Subcutaneous abdominal adipose tissue (tissue), 5 donors: ENCODE data around the gene P2RX2.
A peak's percentile ranks its signal among the peaks of the same experiment; 100 is the strongest.

Experiments used
- H3K27ac ChIP-seq: one replicate; pipeline ENCODE4 v1.7.0; 2013; ENCODE audit warnings: low read depth, mild to moderate bottlenecking, inconsistent platforms, low read length, moderate library complexity
- H3K27me3 ChIP-seq, 5 donors: one replicate each; pipeline ENCODE4 v1.7.0; 2013; ENCODE audit warnings: low read length in 5 of 5, inconsistent platforms in 1 of 5; ENCODE audit not compliant: control insufficient read depth in 5 of 5, insufficient read depth in 4 of 5
- H3K36me3 ChIP-seq, 5 donors: one replicate each; pipeline ENCODE4 v1.7.0; 2013; ENCODE audit warnings: low read length in 5 of 5; ENCODE audit not compliant: control insufficient read depth in 5 of 5, insufficient read depth in 5 of 5
- H3K4me1 ChIP-seq, 5 donors: one replicate each; pipeline ENCODE4 v1.7.0; 2013; ENCODE audit warnings: low read length in 5 of 5, mild to moderate bottlenecking in 3 of 5, moderate library complexity in 1 of 5; ENCODE audit not compliant: control insufficient read depth in 5 of 5, insufficient read depth in 5 of 5
- H3K4me3 ChIP-seq, 5 donors: one replicate each; pipeline ENCODE4 v1.7.0; 2013; ENCODE audit warnings: low read length in 5 of 5, low read depth in 1 of 5
- H3K9ac ChIP-seq, 5 donors: one replicate each; pipeline ENCODE4 v1.7.0; 2013; ENCODE audit warnings: low read length in 5 of 5, mild to moderate bottlenecking in 4 of 5, moderate library complexity in 3 of 5
- H3K9me3 ChIP-seq, 5 donors: one replicate each; pipeline ENCODE4 v1.7.0; 2013; ENCODE audit warnings: low read length in 5 of 5; ENCODE audit not compliant: control insufficient read depth in 5 of 5
- donor health status: healthy.
- donor health status: healthy.
- donor health status: healthy.
- donor health status: healthy.
- donor health status: healthy.

The P2RX2 gene

DNA sequence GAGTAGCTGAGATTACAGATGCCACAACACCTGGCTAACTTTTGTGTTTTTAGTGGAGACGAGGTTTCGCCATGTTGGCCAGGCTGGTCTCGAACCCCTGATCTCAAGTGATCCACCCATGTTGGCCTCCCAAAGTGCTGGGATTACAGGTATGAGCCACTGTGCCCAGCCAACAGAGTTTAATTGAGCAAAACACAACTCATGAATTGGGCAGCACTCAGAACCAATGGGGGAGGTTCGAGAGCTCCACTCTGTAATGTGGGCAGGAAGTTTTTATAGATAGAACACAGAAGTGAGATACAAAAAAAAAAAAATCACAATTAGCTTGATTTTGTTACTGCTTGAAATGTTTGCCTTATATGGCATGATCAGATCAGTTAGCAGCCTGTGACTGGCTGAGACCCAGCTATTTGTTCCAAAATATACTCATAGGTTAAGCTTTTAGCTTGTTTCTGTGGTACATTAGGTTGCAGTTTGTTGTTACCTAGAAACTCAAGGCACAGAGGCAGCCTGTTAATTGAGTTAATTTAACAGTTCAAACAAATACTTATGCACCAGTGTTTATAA is 1.4 kb upstream of the P2RX2 start:
- Histone ChIP-seq H3K27ac (no peak overlapping the region), H3K4me1 (peaks cover 0 to 10% (median 4%) of the 10 kb centered on the region in 5 donors), H3K9me3 (peaks cover 0 to 13% (median 5%) of the 10 kb centered on the region in 5 donors), H3K27me3 (peaks cover 31 to 59% (median 45%) of the 10 kb centered on the region in 5 donors), H3K36me3 (no peaks in the 10 kb centered on the region), H3K9ac (no peak overlapping the region), H3K4me3 (no peak overlapping the region)

DNA sequence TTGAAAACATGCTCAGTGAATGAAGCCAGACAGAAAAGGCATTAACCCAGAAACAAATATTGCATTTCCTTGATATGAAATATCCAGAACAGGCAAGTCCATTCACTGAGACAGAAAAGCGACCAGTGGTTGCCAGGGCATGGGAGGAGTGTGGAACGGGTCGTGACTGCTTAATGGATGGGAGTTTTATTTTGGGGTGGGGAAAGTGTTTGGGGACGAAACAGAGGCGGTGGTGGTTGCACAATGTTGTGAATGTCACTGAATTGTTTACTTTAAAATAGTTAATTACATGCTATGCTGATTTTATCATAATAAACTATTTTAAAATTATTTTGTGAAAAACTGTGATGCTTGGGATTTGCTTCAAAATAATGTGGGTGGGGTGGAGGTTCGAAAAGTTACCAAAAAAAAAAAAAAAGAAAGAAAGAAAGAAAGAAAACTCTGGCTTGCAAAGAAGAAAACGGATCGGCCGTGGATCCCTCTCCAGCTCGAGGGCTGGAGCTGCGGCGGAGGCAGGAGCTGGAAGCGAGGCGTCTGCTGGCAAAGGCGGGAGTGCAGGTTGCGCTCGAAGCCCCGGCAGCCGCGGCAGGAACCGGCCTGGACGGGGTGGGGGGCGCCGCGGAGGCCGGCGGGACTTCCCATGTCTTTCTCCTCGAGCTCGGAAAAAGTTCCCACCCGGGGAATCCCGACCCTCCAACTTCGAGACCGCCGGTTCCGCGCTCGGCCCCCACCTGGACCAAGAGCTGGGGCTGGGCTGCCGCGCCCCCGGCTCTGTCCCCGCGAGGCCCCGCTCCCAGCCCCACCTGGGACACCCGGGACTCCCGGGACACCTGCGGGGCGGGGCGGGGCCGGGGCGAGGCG is 524 bp upstream of the P2RX2 start:
- H3K4me1 ChIP-seq = peaks cover 5 to 18% (median 9%) of the 10 kb centered on the region in 5 donors
- H3K27me3 ChIP-seq = peaks cover 31 to 59% (median 45%) of the 10 kb centered on the region in 5 donors
- peaks cover 0 to 13% (median 5%) of the 10 kb centered on the region in 5 donors for H3K9me3 ChIP-seq
- no peak overlapping the region for H3K4me3 ChIP-seq
- H3K27ac ChIP-seq = no peak overlapping the region
- no peaks in the 10 kb centered on the region for H3K36me3 ChIP-seq
- no peak overlapping the region for H3K9ac ChIP-seq

DNA sequence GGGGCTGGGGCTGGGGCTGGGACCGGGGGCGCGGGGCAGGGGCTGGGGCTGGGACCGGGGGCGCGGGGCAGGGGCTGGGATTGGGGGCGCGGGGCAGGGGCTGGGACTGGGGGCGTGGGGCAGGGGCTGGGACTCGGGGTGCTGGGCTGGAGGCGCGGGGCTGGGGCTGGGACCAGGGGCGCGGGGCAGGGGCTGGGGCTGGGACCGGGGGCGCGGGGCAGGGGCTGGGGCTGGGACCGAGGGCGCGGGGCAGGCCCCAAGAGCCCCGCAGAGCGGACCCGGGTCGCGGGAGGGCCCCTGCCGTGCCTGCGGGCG is 452 bp downstream of the P2RX2 start:
- Histone ChIP-seq H3K9ac (no peak overlapping the region), H3K27ac (no peak overlapping the region), H3K4me3 (no peak overlapping the region), H3K27me3 (peaks cover 31 to 59% (median 45%) of the 10 kb centered on the region in 5 donors), H3K4me1 (peaks cover 6 to 19% (median 11%) of the 10 kb centered on the region in 5 donors), H3K9me3 (peaks cover 0 to 13% (median 5%) of the 10 kb centered on the region in 5 donors), H3K36me3 (peaks cover 0 to 5% (median 2%) of the 10 kb centered on the region in 5 donors)

DNA sequence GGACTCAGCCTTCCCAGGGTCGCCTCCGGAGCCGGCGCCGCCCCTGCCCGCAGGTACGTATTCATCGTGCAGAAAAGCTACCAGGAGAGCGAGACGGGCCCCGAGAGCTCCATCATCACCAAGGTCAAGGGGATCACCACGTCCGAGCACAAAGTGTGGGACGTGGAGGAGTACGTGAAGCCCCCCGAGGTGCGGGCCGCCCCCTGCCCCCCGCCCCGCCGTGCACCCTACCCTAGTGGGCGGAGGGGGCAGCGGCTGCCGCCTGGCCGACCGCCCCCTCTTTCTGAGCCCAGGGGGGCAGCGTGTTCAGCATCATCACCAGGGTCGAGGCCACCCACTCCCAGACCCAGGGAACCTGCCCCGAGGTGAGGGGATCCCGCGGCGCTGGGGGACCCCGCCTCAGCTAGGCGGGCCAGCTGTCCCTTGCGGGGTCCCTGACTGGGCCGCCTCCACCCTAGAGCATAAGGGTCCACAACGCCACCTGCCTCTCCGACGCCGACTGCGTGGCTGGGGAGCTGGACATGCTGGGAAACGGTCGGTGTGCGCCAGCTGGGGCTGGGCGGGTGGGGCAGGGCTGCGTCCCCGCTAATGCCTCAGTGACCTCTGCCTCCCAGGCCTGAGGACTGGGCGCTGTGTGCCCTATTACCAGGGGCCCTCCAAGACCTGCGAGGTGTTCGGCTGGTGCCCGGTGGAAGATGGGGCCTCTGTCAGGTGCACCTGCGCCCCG is 973 bp downstream of the P2RX2 start:
- peaks cover 0 to 13% (median 5%) of the 10 kb centered on the region in 5 donors for H3K9me3 ChIP-seq
- H3K27me3 ChIP-seq = peaks cover 31 to 59% (median 45%) of the 10 kb centered on the region in 5 donors
- H3K4me1 ChIP-seq = peaks cover 6 to 19% (median 11%) of the 10 kb centered on the region in 5 donors
- H3K27ac ChIP-seq = no peak overlapping the region
- no peak overlapping the region for H3K4me3 ChIP-seq
- no peak overlapping the region for H3K9ac ChIP-seq
- H3K36me3 ChIP-seq = peaks cover 0 to 10% (median 7%) of the 10 kb centered on the region in 5 donors

DNA sequence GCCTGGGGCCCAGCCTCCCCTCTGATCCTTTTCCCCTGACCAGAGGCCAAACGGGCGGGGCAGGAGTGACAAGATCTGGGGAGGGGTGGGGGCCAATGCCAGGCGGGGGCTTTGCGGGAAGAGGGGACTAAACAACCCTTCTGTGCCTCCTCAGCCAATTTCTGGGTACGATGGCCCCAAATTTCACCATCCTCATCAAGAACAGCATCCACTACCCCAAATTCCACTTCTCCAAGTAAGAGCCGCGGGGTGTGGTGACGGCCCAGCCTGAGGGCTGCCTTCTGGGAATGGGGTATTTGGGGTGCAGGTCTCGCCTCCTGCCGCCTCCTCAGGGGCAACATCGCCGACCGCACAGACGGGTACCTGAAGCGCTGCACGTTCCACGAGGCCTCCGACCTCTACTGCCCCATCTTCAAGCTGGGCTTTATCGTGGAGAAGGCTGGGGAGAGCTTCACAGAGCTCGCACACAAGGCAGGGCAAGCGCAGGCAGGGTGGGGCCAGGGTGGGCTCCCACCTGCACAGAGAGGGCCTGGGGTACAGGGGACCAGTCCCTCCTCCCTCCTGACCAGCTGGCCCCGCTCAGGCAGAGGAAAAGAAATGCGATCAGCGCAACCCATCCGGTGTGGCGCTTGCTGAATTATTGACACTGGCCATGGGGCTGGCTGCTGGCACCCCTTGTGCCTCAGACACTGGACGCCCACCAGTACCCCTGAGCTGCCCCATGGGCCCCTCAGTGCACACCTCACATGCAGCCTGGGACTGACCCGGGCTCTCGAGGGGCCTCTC is 1.7 kb downstream of the P2RX2 start:
- Histone ChIP-seq H3K9ac (no peak overlapping the region), H3K27me3 (peaks cover 28 to 55% (median 43%) of the 10 kb centered on the region in 5 donors), H3K9me3 (peaks cover 0 to 13% (median 5%) of the 10 kb centered on the region in 5 donors)

GRCh38 chr12:132620899-132621656 is 2.5 kb downstream of the P2RX2 start:
- Histone ChIP-seq H3K9ac (no peak overlapping the region), H3K36me3 (peaks cover 0 to 26% (median 22%) of the 10 kb centered on the region in 5 donors), H3K27me3 (peaks cover 20 to 48% (median 35%) of the 10 kb centered on the region in 5 donors), H3K4me3 (no peak overlapping the region), H3K27ac (no peak overlapping the region), H3K9me3 (peaks cover 0 to 13% (median 5%) of the 10 kb centered on the region in 5 donors), H3K4me1 (peaks cover 6 to 12% (median 11%) of the 10 kb centered on the region in 5 donors)

More for the DNA sequence above, 1.7 kb downstream of the P2RX2 start:
- Histone ChIP-seq H3K36me3 (peaks cover 0 to 18% (median 15%) of the 10 kb centered on the region in 5 donors), H3K4me1 (peaks cover 6 to 12% (median 11%) of the 10 kb centered on the region in 5 donors), H3K27ac (no peak overlapping the region), H3K4me3 (no peak overlapping the region)

DNA sequence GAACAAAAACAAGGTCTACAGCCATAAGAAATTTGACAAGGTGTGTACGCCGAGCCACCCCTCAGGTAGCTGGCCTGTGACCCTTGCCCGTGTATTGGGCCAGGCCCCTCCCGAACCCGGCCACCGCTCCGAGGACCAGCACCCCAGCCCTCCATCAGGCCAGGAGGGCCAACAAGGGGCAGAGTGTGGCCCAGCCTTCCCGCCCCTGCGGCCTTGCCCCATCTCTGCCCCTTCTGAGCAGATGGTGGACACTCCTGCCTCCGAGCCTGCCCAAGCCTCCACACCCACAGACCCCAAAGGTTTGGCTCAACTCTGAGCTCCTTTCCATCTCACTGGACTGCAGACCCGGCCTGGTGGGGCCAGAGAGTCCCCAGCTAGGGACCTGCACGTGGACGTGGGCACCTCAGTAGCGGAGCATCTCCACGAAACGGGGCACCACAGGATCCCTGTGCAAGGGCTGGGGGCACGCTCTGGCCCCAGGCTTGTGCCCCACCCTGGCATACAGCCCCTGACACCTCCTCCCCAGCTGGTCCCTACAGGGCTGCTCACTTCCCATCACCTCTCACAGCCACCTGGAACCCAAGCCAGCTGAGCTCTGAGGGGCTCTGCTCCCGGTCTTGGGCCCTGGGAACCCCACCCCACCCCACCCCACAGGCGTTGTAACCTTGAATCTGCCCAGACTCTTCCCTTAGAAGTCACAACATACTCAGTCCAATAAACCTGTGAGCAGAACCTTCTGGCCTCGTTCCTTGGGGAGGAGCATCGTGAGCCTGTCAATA is 3.3 kb downstream of the P2RX2 start:
- H3K9ac ChIP-seq = no peak overlapping the region
- H3K36me3 ChIP-seq = peaks cover 0 to 27% (median 24%) of the 10 kb centered on the region in 5 donors
- no peak overlapping the region for H3K4me3 ChIP-seq
- no peak overlapping the region for H3K27ac ChIP-seq
- peaks cover 0 to 10% (median 2%) of the 10 kb centered on the region in 5 donors for H3K9me3 ChIP-seq
- H3K27me3 ChIP-seq = peaks cover 19 to 42% (median 30%) of the 10 kb centered on the region in 5 donors
- peaks cover 6 to 12% (median 11%) of the 10 kb centered on the region in 5 donors for H3K4me1 ChIP-seq

GRCh38 chr12:132622437-132623071 is 4.0 kb downstream of the P2RX2 start:
- H3K4me3 ChIP-seq = peak overlapping the region in 1 of 5 donors; percentile 22
- H3K27ac ChIP-seq = no peak overlapping the region

More at GRCh38 chr12:132622437-132623071, 4.0 kb downstream of the P2RX2 start:
- peaks cover 0 to 3% (median 0%) of the 10 kb centered on the region in 5 donors for H3K9me3 ChIP-seq
- peaks cover 6 to 12% (median 11%) of the 10 kb centered on the region in 5 donors for H3K4me1 ChIP-seq
- peaks cover 12 to 35% (median 23%) of the 10 kb centered on the region in 5 donors for H3K27me3 ChIP-seq
- H3K36me3 ChIP-seq = peaks cover 0 to 27% (median 24%) of the 10 kb centered on the region in 5 donors
- peak overlapping the region in 1 of 5 donors; percentile 21 for H3K9ac ChIP-seq
